Measurements from ENCODE around the gene TMEM59.
"Not testable (repeated sequence)": the region's sequence is repeated elsewhere in the genome, so short reads cannot be mapped to it uniquely, and the experiment has no call there.

TMEM59 gene

DNA sequence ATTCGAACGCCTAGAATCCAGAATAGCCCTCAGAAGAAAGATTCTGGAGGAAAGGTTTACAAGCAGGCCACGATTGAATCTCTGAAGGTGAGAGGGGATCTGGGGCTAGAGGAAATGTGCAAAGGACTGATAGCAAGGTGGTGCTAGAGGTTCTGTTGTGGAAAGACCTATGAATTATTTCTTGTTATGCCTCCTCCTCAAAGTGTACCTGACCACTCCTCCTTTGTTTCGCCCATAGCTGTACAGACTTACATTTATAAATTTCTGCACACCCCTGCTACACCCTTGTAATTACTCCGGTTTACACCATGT lies 1.4 kb upstream of the TMEM59 start:
- no peak for DNase-seq
- intact Hi-C loops (cut with DNase I): loop anchor here (5.0 to 10.0 kb wide), 2 partner anchors 107 to 350 kb away; partner anchors contain the start of genes IFT25, LRRC42 and SSBP3

DNA sequence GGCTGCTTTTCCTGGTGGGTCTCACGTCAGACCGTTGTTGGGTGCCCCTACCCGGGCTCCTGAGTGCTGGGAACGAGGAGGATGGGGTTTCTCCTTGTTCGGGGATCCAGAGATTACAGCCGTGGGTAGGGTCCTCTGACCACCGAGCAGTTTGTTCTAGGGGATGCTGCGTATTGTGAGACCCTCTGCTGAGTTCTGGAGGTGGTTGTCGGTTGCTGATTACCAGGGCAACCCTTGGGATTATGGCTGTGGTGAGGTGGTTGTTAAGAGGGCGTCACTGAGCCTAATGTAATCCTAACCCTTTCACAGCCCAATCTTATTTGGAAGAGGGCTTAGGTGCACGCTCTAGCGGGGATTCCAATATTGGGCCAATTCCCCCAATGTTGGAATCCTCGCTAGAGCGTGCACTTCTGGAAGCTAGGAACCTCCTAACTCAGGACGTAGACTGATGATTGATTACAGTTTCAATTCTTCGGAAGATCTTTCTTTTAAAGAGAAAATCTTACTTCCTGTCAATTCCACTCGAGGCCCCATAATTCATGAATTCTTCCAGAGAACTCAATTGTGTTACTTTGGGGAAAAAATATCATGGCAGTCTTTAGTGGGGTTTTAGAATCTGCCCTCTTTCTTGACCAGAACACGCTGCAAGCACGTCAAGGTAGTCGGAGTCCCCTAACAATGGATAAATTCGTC lies 887 bp upstream of the TMEM59 start:
- DNase-seq: no peak

DNA sequence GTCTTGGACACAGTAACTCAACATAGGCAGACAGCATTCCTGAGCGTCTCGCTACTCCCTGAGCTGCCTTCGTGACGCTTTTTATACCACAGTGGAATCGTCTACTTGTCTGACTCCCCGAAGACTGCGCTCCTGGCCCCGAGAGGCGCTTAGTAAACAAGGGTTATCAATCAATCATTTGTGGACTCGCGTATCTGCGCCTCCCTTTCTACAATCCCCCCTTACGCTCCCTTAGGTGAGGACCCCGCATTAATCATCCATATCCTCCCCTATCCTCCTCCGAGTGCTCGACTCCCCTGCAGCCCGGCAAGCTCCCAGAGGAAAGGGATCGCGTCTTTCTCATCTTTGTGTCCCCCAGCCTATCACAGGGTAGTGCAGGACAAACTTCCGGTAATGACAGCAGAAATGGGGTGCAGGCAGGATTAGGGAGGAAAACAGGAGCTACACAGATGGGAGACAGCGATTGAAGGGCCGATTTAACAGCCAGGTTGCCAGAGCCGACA lies 522 bp downstream of the TMEM59 start:
- DNase-seq: peak in 5 of 10 donors; percentile 21 to 89 (median 42)
- intact Hi-C loops (cut with DNase I): loop anchor here (5.0 to 10.0 kb wide), 2 partner anchors 105 to 352 kb away; partner anchors contain the start of genes IFT25, LRRC42 and SSBP3

More for the DNA sequence above, 887 bp upstream of the TMEM59 start:
- intact Hi-C loops (cut with DNase I): loop anchor here (1.0 to 10.0 kb wide), 3 partner anchors 107 to 351 kb away; partner anchors contain the start of genes IFT25, LRRC42, NDC1 and SSBP3

DNA sequence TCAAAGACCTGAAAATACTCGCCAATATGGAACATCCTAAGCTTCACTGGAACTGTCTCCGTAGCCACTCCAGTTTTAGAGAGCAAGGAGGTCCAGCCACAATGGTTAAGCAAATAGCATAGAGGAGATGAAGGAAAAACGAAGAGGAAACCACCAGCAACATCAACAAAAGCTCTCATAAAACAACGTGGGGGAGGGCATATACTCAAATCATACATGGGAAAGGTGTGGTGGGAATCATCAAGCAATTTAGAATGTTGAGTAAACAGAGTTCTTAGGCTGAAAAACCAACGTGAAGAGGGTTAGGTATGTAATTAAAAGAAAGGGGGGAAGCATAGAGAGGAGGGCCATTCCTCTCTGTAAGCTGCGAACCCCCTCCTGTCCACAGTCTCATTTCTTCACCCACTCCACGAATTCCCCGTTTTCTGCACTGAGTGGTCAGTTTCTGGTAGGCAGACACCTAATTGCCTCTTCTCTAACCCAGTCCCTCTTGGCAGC lies 1.0 kb downstream of the TMEM59 start:
- intact Hi-C loops (cut with DNase I): loop anchor here (5.0 to 10.0 kb wide), 2 partner anchors 105 to 353 kb away; partner anchors contain the start of genes IFT25, LRRC42 and SSBP3

DNA sequence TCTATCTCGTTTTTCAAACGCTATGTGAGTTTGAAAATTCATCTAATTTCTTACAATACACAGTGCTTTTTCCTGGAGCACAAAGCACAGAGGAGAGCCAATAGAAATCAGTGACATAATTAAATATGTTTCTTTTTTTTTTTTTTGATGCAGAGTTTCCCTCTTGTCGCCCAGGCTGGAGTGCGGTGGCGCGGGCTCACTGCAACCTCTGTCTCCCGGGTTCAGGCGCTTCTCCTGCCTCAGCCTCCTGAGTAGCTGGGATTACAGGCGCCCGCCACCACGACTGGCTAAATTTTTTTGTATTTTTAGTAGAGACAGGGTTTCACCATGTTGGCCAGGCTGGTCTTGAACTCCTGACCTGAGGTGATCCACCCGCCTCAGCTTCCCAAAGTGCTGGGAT lies 2.6 kb downstream of the TMEM59 start:
- intact Hi-C loops (cut with DNase I): loop anchor here (5.0 to 10.0 kb wide), 2 partner anchors 103 to 354 kb away; partner anchors contain the start of genes IFT25, LRRC42 and SSBP3
- DNase-seq: peak in 2 of 10 donors; percentile 74 to 82

More for the DNA sequence above, 1.0 kb downstream of the TMEM59 start:
- no peak for DNase-seq

DNA sequence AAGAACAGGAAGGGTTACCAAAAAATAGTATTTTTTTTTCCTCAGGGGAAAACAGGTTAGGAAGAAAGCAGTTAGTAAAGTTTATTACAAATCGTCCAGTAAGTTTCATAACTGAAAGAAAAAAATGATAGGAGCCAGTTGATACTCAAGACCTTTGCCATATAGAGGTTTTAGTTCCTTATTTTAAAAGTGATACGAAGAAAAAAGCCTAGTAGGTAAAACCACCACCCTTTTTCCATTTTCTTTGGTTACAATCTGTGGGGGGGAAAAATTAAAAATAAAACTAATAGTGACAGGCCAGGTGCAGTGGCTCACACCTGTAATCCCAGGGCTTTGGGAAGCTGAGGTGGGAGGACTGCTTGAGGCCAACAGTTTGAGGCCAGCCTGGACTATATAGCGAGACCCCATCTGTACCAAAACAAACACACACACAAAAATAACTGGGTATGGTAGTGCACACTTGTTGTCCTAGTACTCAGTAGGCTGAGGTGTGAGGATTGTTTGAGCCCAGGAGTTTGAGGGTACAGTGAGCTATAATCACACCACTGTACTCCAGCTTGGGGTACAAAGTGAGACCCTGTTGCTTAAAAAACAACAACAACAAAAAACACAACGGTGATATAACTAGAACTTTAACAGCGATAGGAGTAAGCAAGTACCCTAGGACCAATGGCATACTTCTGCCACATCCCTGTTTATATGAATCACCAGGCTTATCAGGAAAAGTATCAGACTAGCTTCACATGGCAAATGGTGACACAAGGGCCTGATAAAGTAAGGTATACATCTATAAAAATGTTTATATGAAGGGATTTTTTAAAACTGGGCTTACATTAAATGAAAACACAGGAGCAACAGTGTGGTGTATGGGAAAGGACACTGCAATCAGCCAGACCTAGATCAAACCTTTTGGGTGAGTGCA lies 5.4 kb downstream of the TMEM59 start:
- intact Hi-C loops (cut with DNase I): no loop called here
- no peak for DNase-seq

DNA sequence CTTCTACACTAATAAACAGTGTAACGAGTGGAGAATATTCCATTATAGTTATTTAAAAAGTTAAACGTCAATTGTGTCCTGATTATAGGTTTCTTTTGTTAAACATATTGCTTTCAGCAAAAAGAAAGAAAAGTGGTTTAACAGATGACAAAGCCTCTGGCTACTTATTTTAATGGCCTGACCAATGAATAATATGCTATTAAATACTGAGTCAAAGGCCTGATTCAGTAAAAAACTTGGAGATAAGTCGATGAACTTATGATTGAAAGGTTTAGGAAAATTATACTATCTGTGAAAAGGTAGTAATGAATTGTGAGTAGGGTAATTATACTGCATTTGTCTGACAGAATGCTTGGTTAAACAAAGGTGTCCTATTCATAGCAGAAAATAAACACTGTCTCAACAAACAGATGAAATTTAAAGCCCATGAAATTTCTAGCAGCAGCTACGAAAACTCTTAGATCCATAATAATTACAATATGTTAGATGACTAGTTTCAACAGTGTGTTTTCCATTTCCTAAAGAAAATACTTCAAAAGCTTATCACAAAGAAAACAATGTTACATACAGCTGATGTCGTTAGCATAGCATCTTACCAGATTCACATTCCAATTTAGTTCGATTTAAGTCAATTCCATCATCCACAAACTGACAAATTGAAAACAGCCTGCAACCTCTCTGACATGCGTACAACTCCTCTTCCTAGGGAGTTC lies 6.2 kb downstream of the TMEM59 start:
- intact Hi-C loops (cut with DNase I): no loop called here
- no peak for DNase-seq

DNA sequence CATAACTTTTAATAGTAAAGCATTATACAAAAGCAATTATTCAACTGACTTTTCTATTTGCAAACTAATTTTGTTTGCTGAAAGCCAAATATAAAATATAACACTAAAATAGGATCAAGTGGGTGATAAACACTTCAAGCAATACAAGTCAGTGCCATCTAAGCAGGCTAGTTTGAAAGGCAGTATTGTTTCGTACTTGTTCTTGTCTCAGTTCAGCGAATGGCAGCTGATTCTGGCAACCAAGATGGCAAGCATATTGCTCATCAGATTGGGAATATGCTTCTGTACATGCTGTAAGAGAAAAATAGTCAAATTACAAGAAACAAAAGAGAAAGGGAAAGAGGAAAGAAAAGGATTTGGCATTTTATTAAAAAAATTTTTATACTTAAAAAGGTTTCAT lies 7.5 kb downstream of the TMEM59 start:
- intact Hi-C loops (cut with DNase I): no loop called here
- DNase-seq: no peak

DNA sequence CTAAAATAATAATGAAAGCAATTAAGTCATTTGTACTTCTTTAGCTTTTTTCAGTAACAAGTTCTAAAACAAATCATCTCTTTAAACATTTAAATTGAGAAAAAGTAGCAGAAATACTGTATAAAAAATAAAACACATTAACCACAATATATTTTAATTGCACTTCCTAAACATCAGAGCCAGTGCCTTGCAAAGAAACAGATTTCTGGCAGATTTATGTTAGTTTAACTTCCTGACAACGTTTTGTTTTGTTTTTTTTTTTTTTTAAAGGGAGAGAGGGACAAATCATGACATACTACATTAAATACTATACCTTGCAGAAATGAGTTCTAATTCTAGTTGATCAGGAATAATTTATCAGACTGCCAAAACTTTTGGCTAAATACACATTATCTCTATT lies 11.2 kb downstream of the TMEM59 start:
- intact Hi-C loops (cut with DNase I): no loop called here
- no peak for DNase-seq

DNA sequence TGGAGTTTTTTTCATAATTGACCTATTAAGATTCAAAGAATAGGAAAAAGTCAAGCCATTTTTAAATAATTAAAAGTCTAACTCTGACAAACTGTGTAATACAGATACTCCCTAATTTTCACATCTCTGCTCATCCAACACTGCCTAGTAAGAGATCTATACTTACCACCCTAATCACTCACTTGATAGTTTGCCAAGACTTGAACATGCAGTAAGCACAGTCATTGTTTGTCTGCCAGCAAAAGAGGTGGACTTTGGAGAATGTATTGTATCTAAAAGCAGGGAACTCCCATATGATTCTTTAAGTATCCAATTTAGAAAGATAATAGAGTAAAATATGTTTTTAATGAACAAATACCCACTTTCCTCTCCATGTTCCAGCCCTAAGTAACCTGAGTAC lies 15.5 kb downstream of the TMEM59 start:
- intact Hi-C loops (cut with DNase I): no loop called here
- no peak for DNase-seq

DNA sequence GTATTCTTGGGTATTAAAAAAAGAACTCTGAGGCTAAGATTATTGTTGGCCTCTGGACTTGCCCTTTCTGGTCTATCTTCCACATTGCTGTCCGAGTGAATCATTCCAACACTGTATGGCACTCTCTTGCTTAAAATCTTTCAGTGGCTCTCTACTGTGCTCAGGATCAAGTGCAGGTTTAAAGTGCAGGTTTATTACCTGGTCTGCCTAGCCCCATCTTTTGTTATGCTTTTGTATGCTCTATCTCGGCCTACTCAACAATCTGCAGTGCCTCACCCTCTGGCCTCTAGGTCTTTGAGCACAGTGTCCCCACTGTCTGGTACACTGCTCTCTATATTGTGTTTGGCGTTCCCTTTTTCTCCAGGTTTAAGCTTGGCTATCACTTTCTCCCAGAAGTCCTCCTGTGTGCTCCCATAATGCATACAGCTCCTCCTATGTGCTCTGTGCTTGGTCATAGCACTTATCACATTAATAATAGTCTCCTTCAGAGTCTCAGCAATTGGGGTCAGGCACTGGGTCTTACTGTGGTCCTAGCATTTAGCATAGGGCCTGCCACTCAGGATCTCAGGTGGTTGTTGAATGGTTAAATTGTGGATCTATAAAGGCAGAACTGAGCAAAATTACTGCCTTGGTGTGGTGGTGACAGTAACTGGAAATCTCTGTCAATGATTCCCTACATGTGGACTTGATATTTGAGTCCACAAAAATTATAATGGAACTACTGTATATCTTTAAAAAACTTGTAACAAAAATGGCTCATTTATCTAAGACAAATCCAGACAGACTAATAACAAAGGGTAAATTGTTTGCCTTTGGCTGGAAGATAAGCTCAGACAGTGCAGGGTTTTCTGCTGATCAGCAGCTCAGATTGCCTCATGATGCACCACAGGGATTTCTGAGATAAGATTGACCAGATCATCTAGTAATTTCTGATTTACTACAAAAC lies 24.4 kb downstream of the TMEM59 start:
- intact Hi-C loops (cut with DNase I): no loop called here
- DNase-seq: no peak

DNA sequence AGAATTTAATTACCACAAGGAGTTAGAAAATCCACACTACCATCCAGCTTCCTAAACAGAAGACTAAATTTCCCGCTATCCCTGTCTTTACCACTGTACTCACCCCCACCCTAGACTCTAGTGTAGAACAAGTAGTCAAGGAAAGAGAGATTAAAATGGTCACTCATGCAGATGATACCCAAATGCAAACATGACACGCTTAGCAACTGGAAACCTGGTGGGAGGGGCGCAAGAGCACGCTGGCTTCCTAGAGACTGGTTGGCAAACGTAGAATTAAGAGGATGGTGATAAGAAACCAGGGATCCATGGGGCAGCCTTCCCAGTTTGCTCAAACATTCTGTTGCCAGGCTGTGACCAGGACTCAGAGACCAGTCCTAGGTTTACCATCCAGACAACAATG lies 25.2 kb downstream of the TMEM59 start:
- intact Hi-C loops (cut with DNase I): no loop called here

DNA sequence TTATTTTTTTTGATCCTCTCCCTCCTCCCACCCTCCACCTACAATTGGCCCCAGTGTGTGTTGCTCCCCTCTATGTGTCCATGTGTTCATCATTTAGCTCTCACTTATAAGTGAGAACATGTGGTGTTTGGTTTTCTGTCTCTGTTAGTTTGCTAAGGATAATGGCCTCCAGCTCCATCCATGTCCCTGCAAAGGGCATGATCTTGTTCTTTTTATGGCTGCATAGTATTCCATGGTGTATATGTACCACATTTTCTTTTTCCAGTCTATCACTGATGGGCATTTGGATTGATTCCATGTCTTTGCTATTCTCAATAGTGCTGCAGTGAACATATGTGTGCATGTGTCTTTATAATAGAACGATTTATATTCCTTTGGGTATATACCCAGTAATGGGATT lies 28.2 kb downstream of the TMEM59 start:
- not testable (repeated sequence) for DNase-seq

More for the DNA sequence above, 25.2 kb downstream of the TMEM59 start:
- no peak for DNase-seq

DNA sequence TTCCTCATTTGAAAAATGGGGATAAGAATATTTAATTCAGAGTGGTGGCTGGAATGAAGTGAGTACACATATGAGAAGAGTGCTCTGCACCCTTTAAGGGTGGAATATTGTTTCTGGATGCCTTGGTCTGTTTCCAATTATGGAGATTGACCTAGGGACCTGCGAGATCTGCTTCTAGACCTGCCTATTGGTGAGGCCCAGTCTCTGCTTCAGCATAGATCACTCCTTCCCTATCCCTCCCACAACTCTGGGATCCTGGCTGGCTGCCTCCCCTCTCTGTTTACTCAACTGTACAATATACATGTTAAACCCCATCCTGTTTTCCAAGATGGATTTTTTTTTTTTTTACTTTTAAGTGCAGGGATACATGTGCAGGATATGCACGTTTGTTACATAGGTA lies 28.6 kb downstream of the TMEM59 start:
- intact Hi-C loops (cut with DNase I): no loop called here
- no peak for DNase-seq

More for the DNA sequence above, 28.2 kb downstream of the TMEM59 start:
- intact Hi-C loops (cut with DNase I): not testable (repeated sequence)

DNA sequence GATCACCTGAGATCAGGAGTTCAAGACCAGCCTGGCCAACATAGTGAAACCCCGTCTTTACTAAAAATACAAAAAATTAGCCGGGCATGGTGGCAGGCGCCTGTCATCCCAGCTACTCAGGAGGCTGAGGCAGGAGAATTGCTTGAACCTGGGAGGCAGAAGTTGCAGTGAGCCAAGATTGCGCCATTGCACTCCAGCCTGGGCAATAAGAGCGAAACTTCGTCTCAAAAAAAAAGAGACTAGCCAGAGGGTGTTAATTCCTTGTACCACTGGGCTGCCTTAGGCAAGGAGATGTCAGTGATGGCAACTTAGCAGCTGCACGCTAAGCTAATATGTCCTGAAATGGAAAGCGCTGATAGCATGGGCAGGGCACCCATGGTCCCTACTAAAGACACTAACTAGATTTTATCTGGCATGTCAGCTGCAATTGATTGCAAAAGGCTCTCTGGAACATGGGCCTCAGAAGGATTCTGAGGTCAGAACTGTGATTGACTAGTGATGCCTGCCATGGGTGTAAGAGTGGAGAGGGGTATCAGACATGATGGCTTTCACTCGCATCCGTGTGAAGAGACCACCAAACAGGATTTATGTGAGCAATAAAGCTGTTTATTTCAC lies 33.3 kb downstream of the TMEM59 start:
- intact Hi-C loops (cut with DNase I); DNase-seq: not testable (repeated sequence)

DNA sequence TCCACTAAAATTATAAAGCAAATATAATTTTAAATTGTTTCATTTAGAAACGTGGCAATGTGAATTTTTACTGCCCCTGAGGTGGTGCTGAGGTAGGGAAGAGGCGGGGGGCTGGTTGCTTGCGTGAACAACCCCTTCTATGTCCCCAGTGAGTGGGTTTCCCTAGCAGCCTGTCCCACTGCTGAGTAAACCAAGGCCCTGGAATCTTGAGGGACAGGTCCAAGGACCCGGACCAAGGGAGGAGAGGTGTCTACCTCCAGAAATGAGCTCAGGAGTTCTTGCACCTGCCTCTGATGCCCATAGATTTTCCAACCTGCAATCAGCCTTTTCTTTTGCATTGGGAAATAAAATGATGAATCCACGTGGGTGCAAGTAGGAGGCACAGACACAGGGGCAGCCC lies 34.4 kb downstream of the TMEM59 start:
- DNase-seq: peak in 1 of 10 donors; percentile 17
- intact Hi-C loops (cut with DNase I): no loop called here

DNA sequence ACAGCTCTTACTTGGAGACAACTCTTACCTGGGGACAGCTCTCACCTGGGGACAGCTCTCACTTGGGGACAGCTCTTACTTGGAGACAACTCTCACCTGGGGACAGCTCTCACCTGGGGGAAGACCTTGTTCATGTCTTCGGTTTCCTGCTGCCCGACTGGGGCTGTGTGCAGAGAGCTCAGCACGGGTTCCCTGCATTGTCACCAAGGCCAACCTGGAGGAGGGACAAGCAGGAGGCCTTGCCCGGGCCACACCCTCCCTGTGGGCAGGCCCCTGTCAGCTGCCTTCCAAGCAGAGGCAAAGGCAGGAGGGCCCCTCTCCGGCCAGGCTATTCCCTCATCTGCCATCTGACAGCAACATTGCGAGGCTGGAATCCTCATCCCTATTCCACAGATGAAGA lies 35.0 kb downstream of the TMEM59 start, which contains the start of gene LDLRAD1:
LDLRAD1 (minus strand) TSS at position 208 of the 400 bp plus-strand sequence; CDS start at position 134, 74 bp downstream.
- DNase-seq: peak in 1 of 10 donors; percentile 77
- intact Hi-C loops (cut with DNase I): no loop called here

Measured in posterior cingulate gyrus (tissue), 11 donors.